NCI-H1694 treated with DMSO at 0.1 percent for 48 hours (cell line): Measurements from ENCODE around the gene C19orf85.
A peak's percentile ranks its signal among the peaks of the same experiment; 100 is the strongest.
"Not testable (repeated sequence)": the region's sequence is repeated elsewhere in the genome, so short reads cannot be mapped to it uniquely, and the experiment has no call there.

ENCODE experiments used
- DNase-seq: peaks from one replicate; lab custom pipeline; 2025; lab: John Stamatoyannopoulos, UW

Gene C19orf85

DNA sequence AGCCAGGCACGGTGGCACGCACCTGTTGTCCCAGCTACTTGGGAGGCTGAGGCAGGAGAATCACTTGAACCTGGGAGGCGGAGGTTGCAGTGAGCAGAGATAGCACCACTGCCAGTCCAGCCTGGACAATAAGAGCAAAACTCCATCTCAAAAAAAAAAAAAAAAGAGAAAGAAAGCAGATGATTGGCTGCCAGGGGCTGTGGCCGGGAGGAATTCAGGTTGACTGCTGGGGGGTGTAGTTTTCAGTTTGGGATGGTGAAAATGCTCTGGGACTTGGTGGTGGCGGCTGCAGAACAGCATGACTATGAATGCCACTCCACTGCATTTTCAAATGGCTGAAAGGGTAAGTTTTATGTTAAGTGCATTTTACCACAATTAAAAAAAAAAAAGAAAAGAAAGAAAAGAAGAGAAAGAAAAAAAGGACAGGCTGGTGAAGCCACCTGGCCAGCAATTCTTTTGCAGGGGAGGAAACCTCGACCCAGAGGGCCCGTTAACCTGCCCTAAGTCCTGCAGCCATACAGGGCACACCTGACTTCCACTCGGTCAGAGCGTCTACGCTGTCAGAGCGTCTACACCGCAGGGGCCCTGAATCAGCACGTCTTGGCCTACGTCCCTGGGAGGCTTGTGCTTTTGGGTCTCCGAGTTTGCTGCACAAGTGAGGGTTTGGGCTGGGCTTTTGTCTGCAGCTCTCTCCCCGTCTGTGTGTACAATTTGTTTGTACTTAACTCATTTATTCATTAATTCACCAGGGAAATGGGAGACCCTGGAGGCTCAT, 6.7 kb downstream of the C19orf85 start:
- DNase-seq: no peak

DNA sequence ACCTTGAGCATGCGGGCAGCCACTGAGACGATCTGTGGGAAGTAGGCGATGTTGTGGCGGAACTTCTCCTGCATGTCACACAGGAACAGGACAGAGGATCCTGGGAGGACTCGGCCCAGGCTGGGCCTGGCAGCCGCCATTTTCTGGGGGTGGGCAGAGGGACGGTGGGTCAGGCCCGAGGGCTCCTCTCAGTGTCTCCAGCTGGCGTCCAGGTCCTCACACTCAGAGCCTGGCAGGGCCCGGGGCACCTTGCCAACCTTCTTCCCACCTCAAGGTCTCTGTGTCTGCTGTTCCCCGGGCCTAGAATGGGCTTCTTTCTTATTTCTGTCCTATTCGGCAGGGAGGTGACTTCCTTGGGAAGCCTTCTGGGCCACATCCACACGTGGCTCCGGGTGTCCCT, 8.2 kb downstream of the C19orf85 start:
- no peak for DNase-seq

DNA sequence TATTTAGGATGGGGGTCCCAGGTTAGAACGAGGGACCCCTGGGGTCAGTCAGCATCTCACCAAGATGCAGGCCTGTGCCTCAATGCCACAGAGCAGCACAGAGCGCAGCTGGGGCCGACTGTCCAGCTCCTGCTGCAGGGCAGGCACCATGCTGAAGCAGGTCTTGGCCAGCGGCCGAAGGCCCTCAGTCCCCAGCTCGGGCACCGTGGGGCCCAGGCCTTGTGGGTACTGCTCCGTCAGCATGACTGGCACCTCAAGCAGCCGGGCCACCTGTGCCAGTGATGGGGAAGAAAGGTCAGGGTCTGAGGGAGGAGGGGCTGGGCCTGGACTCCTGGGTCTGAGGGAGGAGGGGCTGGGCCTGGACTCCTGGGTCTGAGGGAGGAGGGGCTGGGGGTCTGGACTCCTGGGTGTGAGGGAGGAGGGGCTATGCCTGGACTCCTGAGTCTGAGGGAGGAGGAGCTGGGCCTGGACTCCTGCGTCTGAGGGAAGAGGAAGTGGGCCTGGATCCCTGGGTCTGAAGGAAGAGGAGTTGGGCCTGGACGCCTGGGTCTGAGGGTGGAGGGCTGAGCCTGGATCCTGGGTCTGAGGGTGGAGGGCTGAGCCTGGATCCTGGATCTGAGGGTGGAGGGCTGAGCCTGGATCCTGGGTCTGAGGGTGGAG, 8.8 kb downstream of the C19orf85 start:
- no peak for DNase-seq

DNA sequence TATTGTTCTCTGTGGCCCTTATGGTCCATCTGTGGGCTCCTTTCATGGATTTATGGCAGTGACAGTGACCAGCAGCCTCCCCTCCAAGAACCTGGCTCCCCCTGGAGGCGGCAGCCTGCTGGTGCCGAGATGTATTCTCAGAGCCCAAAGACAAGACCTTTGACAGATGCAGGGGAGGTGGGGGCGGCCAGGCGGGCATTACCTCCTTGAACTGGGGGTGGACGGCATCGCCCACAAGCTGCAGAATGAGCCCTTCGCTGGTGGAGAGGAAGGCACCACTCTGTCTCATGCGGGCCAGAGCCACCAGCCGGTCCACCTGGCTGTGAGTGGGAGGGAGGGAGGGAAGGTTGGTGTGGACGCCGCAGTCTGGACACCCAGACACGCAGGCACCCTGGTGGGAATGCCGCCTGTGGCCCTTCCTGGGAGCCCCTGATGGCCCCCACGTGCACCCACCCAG, 9.7 kb downstream of the C19orf85 start:
- DNase-seq: peak; percentile 40

DNA sequence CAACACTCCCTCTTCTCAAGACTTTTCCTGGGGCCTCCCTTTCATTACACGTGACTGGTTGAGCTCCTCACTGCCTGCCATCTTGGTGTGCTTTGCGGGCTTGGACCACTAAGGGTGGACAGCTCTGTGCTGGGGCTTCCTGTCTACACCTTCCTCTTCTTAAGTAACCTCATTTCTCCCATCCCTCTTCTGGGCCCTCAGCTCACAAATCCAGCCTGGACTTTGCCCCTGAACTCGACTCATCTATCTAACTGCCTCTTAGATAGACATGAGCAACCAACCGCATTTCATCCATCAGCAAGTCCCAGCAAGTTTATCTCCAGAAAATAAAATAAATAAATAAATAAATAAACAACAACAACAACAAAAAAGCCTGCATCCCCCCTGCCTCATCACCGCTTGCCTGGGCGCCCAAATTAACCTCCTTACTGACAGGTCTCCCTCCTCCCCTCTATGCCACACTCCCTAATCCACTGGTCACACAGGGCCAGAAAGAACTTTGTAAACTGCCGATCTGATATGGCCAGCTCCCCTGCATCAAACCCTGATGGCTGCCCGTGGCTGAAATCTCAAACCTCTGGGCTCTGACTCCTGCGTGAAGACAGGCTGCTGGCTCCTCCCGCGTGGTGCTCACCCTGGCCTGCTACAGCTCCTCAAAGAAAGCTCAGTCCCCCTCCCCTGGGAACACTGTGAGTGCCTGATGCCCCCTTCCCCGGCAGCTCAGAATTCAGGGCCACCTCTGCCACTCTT, 10.9 kb downstream of the C19orf85 start:
- DNase-seq: no peak

DNA sequence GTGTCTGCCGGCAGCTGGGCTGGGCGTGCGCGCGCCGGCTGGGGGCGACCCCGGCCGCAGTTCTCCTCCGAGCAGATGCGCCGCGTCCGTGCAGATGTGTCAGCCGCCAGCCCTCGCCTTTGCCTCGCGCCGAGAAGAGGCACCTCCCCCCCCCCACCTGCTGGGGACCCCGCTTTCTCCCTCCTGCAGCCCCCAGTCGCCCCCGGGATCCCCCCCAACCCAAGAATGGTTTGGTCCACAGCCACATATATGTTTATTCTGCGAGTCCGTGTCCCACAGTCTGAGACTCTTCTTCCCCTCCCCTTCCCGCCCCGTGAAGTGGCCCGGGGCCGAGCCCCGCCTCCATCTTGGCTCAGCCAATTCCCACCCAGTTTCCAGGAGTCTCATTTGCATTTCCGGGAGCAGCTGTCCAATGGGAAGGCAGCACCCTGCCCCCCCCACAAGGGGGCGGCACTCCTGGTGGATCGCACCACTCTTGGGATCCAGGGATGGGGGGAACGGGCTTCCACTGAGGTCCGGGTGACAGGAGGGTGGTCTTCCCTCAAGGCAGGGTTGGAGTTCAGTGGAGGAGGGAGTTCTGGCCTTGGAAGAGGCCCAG, 11.7 kb downstream of the C19orf85 start:
- DNase-seq: peak; percentile 85

DNA sequence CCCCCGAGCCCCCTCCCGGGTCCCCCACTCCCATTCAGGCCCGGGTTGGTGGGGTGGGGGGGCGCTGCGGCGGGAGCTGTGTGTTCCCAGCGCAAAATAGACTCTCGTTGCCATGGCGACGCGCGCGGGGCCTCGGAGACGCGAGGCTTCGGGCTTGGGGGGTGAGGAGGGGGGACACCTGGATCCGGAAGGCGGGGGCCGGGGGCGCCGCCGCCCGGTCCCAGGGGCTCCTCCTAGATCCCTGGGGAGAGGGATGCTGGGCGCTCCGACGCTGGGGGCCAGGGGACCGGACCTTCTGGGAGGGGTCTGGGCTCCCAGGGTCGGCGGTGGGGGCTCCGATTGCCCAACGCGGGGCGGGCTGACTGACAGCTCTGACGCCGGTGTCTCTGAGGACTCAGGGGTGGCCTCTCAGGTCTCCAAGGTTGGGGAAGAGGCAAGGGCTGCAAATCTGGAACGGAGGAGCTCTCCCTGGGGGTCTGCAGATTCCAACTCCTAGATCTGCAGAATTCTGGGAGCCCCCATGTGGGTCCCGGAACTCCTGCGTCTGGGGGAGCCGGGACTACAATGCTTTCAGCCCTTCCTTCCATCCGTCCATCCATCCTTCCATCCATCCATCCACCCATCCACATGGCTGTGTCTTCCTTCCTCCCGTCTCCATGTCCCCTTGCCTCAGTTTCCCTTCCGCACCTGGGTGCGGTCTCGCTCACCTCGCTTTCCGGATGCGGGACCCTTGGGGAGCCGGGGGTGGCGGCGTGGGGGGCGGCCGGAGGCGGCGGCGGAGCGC, 12.4 kb downstream of the C19orf85 start:
- no peak for DNase-seq

DNA sequence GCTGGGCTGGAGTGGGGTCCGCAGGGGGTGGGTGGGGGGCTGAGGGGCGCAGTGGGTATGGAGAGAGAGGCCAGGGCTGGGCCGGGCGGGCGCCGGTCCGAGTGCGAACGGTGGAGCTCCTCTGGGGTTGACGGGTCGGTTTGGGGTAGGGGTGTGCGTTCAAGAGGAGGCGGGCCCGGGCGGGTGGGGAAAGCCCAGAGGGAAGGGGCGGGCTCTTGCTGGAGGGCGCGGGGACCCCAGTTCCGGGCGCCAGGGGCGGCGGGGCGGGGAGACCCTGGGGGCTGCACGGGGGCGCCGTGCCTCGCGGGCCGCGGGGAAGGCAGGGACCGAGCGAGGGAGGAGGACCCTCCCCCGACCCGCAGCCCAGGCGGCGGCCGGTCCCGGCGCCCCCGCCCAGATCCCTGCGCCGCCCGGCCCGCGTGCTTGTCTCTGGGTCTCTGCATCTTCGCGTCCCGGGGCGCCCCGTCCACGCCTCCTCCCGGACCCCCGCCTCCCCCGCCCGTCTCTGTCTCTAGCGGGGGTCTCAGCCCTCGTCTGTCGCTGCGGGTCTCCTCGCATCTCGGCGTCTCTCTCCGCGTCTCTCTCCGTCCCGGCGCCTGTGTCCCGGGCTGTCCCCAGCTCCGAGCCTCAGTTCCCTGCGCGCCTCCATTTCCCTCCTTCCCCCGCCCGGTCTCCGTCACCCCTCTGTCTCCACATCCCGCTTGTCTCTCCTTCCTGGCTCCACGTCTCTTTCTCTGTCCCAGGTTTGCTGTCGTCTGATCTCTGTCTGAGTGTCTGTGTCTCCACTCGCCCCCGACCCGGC, 13.2 kb downstream of the C19orf85 start:
- DNase-seq: no peak

DNA sequence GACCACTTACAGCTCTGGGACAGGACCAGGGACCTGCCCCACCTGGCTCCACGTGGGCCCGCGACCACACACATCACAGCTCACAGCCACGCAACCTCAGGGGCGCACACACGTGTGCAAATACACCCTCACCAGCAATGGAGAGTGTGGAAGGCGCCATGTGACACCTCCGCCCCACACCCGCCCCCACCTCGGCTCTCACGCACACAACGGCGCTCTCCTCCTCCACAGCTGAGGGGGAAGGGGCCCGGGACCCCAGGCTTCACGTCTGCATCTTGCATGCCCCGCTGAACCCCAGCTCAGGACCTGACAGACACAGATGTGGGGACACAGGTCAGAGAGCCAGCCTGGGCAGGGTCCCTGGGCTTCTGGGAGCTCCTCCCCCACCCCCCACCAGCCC, 15.1 kb downstream of the C19orf85 start:
- DNase-seq: no peak

DNA sequence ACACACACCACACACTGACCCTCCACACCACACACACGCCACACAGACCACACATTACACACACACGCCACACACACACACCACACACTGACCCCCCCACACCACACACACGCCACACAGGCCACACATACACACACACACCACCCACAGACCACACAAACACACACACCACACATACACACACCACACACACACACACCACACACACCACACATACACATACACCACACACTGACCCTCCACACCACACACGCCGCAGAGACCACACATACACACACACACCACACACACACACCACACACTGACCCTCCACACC, 16.4 kb downstream of the C19orf85 start:
- DNase-seq: not testable (repeated sequence)

DNA sequence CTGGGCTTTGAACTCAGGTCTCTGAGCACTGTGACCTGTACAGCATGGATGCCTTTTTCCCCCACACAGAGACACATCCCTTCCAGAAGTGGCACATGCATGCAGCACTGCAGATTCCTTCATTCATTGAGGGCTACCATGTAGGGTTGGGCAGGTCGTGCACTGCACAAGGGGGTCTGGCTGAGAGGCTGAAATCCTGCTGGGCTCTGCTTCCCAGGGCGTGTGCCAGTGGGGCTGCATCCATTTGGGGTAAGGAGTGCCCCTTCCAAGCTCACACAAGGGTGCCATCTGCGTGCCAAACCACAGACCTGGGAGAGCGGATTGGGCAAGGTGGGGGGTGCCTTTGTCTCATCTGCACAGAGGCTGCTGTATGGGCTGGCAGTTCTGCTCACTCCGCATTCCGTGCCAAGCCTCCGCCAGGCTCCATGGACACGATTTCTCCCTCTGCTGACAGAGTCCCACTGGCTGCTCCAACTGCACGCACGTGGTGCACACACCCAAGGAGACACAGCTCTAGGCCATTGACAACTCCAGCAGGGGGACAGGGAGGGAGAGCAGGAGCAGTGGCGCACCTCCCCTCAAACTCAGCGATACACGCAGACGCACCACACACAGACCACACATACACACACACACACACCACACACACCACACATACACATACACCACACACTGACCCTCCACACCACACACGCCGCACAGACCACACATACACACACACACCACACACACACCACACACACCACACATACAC, 17.0 kb downstream of the C19orf85 start:
- peak; percentile 31 for DNase-seq

DNA sequence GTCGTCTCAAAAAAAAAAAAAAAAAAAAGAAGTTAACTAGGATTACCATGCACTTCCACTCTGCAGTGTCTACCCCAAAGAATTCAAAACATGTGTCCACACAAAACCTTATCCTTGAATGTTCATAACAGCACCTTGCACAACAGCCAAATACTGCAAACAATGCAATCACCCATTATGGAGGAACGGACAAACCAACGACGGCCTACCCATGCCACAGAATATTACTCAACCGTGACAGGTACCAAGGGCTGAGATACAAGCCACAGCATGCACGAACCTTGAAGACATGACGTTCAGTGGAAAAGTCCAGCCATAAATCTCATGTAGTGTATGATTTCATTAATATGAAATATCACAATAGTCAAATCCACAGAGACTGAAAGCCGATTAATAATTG, 18.5 kb downstream of the C19orf85 start:
- no peak for DNase-seq

DNA sequence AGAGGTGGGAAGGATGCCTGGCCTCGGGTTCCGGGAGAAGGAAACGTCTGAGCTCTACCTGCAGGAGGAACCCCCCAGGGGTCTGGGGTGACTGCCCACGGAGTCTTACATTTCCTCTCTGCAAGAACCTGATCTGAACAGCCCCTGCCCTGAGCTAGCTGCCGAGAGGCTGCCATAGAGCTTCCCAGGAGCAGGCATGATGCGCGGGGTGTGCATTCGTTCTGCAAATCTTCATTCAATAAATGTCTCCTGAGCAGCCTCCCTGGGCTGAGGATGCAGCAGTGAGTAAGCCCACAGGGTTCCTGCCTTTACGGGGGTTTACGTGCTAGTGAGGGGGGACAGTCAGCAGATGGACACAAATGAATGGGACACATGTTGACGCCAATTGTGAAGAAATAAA, 19.9 kb downstream of the C19orf85 start:
- DNase-seq: no peak

DNA sequence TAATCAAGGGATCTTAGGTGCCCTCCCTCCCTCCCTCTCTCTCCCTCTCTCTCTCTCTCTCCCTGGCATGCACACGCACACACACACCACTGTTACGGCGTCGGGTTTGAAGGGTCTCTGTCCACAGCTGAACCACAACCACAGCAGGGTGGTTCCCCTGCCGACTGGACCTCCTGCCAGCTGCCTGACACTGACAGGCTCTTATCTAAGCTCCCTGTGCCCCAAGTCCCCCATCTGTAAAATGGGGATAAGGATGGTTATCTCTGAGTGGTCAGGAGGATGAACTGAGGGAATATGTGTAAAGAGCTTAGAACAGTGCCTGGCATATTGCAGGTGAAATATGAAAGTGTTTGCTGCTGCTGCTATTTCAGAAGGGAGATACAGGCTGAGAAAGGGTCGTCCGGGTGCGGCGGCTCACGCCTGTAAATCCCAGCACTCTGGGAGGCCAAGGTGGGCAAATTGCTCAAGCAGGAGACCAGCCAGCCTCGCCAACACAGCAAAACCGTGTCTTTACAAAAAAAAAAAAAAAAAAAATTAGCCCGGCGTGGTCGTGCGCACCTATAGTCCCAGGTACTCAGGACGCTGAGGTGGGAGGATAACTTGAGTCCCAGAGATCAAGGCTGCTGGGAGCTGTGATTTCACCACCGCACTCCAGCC, 20.6 kb downstream of the C19orf85 start:
- DNase-seq: no peak

DNA sequence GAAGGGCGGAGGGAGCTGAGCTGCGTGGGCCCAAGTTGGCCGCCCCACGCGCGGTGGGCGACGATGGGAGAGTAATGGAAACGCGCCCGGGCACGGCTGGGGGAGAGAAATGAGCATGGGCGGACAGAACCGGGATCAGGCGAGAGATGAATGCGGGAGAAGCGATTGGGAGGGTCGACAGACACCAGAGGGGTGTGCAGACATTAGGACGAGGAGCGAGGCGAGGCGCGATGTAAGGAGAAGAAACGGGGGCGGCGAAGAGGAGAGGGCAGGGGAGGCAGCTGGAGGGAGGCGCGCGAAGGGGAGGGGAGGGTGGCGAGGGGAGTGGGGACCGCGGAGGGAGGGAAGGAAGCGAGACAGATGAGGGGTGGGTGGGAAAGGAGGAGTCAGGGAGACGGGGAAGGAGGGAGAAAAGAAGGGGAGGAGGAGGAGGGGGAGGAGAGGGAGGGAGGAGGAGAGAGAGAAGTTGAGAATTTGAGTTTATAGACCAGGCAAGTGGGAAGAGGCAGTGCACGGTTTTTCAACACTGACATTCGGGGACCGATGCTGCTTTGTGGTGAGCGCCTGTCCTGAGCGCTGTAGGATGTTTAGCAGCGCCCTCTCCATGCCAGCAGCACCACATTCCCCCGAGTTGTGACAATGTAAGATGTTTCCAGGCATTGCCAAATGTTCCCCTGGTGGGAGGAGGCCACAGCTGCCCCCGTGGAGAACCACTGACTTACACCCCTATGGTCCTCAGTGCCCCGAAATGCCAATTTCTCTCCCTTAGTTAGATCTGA, 21.3 kb downstream of the C19orf85 start, which contains the start of gene SHISA7:
Gene SHISA7 (minus strand): TSS at position 256 of the 779 bp plus-strand sequence. CDS start 437 bp downstream, outside the sequence.
- DNase-seq: peak; percentile 19

DNA sequence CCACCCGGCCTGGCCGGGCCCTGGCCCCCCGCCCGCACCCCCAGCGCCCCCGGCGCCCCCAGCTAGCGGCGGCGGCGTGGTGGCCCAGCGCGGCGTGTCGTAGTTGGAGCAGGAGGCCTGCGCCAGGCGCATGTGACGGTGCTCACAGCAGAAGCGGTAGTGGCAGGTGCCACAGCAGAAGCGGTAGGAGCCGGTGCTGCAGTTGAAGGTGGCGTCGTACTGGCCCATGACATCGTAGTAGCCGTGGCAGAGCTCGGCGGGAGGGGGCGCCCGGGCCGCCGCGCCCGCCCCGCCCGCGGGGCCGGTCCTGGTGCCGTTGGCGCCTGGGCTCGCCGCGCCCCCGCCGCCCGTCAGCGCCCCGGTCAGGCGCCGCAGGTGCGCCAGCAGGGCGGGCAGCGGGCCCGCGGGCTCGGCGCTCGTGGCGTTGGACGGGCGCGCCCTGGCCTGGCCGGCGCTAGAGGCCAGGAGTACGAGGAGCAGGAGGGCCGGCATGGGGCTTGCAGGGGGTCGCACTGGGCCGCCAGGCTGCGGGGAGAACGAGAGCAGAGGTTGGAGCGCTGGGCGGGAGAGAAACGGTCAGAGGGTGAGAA, 22.1 kb downstream of the C19orf85 start:
- DNase-seq: no peak

DNA sequence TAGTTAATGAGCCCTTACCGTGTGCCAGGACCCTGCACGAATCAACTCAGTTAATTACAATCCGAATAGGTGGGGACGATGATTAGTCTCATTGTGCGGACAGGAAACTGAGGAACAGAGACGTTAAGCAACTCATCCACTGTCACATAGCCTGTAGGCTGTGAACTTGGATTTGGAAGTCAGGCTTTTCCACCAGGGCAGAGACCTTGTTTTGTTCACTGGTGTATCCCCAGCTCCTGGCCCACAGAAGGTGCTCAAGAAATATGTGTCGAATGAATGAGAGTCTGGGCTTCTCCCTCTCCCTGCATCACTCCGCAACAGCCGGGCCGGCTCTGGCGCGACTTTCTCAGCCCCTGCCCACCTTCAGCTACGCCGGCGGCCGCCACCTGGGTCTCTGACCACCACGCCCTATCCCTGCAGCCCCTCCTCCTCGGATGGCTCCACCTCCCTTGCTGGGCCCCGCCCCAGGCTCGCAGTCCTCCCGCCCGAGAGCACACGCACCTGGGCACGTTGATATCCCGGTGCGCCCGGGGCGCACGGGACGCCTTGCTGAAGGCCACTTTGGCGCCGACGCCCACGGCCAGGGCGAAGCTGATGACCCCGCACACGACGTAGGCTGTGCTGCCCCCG, 22.7 kb downstream of the C19orf85 start:
- DNase-seq: no peak

DNA sequence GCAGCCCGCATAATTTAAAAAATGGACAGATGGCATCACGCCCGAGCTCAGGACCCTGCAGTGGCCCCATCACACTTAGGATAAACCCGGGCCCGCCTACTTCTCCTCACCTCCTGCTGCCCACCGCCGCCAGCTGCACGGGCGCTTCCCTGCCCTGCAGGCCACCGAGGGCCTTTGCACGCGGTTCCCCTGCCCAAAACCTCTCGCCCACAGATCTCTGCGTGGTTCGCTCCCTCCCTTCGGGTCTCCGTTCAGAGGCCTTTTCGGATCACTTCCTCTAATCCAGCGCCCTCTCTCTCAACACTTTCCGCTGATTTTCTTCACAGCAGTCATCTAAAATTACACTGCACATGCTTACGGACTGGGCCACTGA, 23.2 kb downstream of the C19orf85 start:
- no peak for DNase-seq
